Motor neuron (in vitro differentiated cells): ENCODE data around the gene INPP5F. TPM values are rescaled to one million over a fixed set of nuclear protein-coding genes. Genes with fewer than 3 reads are reported as not detected.

Source experiments
- ATAC-seq, 8 experiments: fragments of 200-7000 bp; cut with Tn5 transposase; replicated peaks in 6 of 8; 2 replicates each; pipeline ENCODE4 v1.8.0; 2021; ENCODE audit warnings: mild to moderate bottlenecking in 8 of 8, moderate library complexity in 8 of 8
- H3K27ac ChIP-seq, 2 donors: fragments of 250-450 bp; sonication (Bioruptor Pico); 2 replicates each; pipeline ENCODE4 v1.9.0; 2021; ENCODE audit warnings: antibody characterized with exemption in 2 of 2, mild to moderate bottlenecking in 2 of 2, moderate library complexity in 1 of 2
- H3K4me1 ChIP-seq, 2 donors: fragments of 250-450 bp; sonication (Bioruptor Pico); replicated peaks in 1 of 2; 2 replicates each; pipeline ENCODE4 v1.6.1; 2021; ENCODE audit warnings: antibody characterized with exemption in 2 of 2, mild to moderate bottlenecking in 2 of 2, moderate library complexity in 1 of 2
- H3K4me3 ChIP-seq, 5 donors: fragments of 250-450 bp; sonication (Bioruptor Pico); 2 replicates each; pipeline ENCODE4 v1.9.0; 2021; ENCODE audit warnings: antibody characterized with exemption in 5 of 5, mild to moderate bottlenecking in 5 of 5, moderate library complexity in 4 of 5
- WGBS, 10 experiments: fragments of 450-650 bp; shearing (Covaris generic); methylation state at CpG; one replicate each; pipeline ENCODE4 v1.0.0; 2022; 5-methylcytosine and 5-hydroxymethylcytosine counted together
- in situ Hi-C, 9 experiments: fragments of 400-800 bp; cut with MboI; loops; one replicate each; pipeline ENCODE4 v1.15.0; 2021; ENCODE audit warnings: low sequenced_read_pairs in 9 of 9, low pct_unique_long_range_greater_than_20kb in 2 of 9; ENCODE audit not compliant: unreplicated experiment in 9 of 9
- total RNA-seq, 8 experiments: library from RNA; unstranded; fragments of 300-600 nt; gene quantifications; 2 replicates each; pipeline versions ENCODE4 v1.2.3 to v1.2.4, GENCODE V29; 2022

The INPP5F gene
- total RNA-seq, 8 experiments from 2014 or later, result 5.1 to 119 (median 59.5) TPM

DNA sequence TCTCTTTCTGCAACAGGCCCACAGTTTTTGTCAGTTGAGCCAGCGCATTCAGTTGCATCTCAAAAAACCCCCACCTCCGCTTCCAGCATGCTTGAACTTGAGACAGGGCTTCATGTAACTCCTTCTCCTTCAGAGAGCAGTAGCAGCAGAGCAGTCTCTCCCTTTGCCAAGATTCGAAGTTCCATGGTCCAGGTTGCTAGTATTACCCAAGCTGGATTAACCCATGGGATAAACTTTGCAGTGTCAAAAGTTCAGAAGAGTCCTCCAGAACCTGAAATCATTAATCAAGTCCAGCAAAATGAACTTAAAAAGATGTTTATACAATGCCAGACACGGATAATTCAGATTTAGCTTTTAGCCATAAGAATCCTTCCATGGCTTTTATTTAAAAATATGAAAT lies 101.6 kb downstream of the INPP5F start:
- no peak overlapping the region for H3K4me3 ChIP-seq
- no peaks in the 10 kb centered on the region for H3K4me1 ChIP-seq
- WGBS, 10 experiments, result 83 to 100% (median 90%) methylated on average over 2 to 3 of the region's 4 CpGs; no CpG with 5 or more reads in 3 of the 10 experiments
- in situ Hi-C loops, result no loop called here
- H3K27ac ChIP-seq, result no peak overlapping the region
- ATAC-seq, result peak in 1 of 8 experiments; percentile 30

- Histone ChIP-seq H3K4me3 (no peak overlapping the region), H3K4me1 (no peaks in the 10 kb centered on the region), H3K27ac (no peak overlapping the region)
- peak in 2 of 8 experiments; percentile 21 to 36 for ATAC-seq
- in situ Hi-C loops, result no loop called here
- WGBS, 10 experiments, result 72 to 100% (median 92%) methylated on average over 2 to 7 of the region's 7 CpGs; no CpG with 5 or more reads in 1 of the 10 experiments
Measured at GRCh38 chr10:119829429-119829828, 103.6 kb downstream of the INPP5F start.

DNA sequence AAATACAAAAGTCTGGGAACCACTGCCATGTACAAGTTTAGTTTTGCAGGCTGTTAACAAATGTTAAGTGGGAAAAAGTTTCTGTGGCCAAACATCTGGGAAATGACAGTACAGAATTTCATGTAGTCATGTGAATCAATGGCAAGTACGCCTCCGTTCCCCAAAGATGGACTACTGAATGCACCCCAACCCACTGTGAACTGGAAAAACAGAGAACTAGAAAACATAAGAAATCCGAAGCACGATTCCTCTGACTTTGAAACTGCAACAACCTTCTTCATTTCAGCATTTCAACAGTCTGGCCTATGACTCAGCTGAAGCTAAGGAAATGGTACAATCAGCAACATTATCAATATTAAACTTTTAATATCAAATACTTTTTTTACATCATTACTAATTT lies 105.0 kb downstream of the INPP5F start:
- Histone ChIP-seq H3K27ac (no peak overlapping the region), H3K4me3 (no peak overlapping the region), H3K4me1 (no peaks in the 10 kb centered on the region)
- 70 to 100% (median 100%) methylated on average over 1 to 4 of the region's 4 CpGs; no CpG with 5 or more reads in 1 of the 10 experiments for WGBS, 10 experiments
- in situ Hi-C loops, result no loop called here
- ATAC-seq, result no peak

GRCh38 chr10:119831656-119832055 lies 105.8 kb downstream of the INPP5F start:
- WGBS, 10 experiments, result 79 to 100% (median 92%) methylated on average over 2 to 11 of the region's 11 CpGs
- Histone ChIP-seq H3K4me1 (no peaks in the 10 kb centered on the region), H3K4me3 (no peak overlapping the region), H3K27ac (no peak overlapping the region)
- no peak for ATAC-seq
- in situ Hi-C loops, result no loop called here

DNA sequence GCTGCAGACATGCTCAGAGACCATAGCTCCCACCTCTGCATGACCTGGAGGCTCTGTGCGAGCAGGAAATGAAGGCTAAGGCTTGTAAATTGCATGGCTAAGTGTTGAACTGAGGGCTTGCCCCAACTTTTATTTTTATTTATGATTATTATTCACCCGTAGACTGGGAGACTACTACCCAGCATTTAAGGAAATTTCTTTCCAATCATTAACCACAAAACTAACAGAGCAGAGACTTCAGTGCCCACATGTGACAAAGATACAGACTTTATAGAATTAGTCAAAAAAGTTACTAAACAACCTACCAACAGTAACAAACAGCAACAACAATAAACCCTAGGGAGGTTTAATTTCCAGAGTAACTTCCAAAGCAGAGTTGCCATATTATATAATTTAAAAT lies 107.1 kb downstream of the INPP5F start:
- Histone ChIP-seq H3K4me3 (no peak overlapping the region), H3K4me1 (no peaks in the 10 kb centered on the region), H3K27ac (no peak overlapping the region)
- in situ Hi-C loops, result no loop called here
- WGBS, 10 experiments, result 67 to 100% (median 92%) methylated on average over 1 to 2 of the region's 2 CpGs; no CpG with 5 or more reads in 2 of the 10 experiments
- ATAC-seq, result no peak

DNA sequence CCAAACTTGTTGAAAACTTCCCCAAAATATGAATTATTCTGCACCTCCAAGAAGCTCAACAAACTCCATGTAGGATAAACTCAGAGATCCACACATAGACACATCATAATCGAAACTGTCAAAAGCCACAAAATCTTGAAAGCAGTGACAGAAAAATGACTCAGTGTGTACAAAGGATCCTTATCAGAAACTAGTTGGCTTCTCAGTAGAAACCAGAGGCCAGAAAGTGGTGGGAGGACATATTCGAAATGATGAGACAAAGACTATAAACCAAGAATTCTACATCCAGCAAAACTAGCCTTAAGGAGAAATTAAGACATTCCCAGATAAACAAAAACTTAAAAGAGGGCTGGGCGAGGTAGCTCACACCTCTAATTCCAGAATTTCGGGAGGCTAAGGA lies 108.3 kb downstream of the INPP5F start:
- WGBS, 10 experiments, result 67 to 100% (median 100%) methylated on average over 1 to 4 of the region's 4 CpGs; no CpG with 5 or more reads in 1 of the 10 experiments
- in situ Hi-C loops, result no loop called here

DNA sequence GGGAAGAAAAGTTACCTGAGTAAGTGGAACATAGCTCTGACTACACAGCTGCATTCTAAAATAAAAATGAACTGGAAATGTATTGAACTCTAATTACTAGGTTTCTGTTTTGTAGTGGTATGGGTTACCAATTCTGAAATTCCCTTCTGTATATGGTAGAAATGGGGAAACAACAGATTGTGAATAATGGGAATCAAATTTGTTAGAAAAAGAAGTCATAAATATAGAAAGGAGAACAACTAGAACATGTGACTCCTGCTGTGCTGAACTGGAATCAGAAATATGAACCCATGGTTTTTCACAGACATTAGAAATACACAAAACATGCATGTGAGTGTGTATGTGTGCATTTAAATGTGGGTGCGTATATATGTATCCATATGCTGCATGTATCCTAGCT lies 119.8 kb downstream of the INPP5F start:
- no peak for ATAC-seq
- H3K4me3 ChIP-seq, result no peak overlapping the region
- 80 to 100% (median 92%) methylated on average over 1 of the region's 1 CpG; no CpG with 5 or more reads in 4 of the 10 experiments for WGBS, 10 experiments
- in situ Hi-C loops, result no loop called here
- no peaks in the 10 kb centered on the region for H3K4me1 ChIP-seq
- no peak overlapping the region for H3K27ac ChIP-seq

More for the DNA sequence above, 108.3 kb downstream of the INPP5F start:
- no peak for ATAC-seq
- no peaks in the 10 kb centered on the region for H3K4me1 ChIP-seq
- no peak overlapping the region for H3K27ac ChIP-seq
- H3K4me3 ChIP-seq, result no peak overlapping the region

- ATAC-seq, result peak in 1 of 8 experiments; percentile 25
- WGBS, 10 experiments, result 5 to 100% (median 63%) methylated on average over 2 to 6 of the region's 6 CpGs
- Histone ChIP-seq H3K4me3 (no peak overlapping the region), H3K27ac (no peak overlapping the region), H3K4me1 (no peaks in the 10 kb centered on the region)
- in situ Hi-C loops, result no loop called here
Measured at GRCh38 chr10:119849031-119849789, 123.4 kb downstream of the INPP5F start.

GRCh38 chr10:119849944-119850343 lies 124.1 kb downstream of the INPP5F start:
- Histone ChIP-seq H3K27ac (no peak overlapping the region), H3K4me1 (no peaks in the 10 kb centered on the region), H3K4me3 (no peak overlapping the region)
- ATAC-seq, result no peak
- in situ Hi-C loops, result loop anchor here in 6 of 9 experiments (10.0 to 25.0 kb wide), 4 partner anchors 88 to 663 kb away; partner anchors contain the start of genes PRDX3 (in 2 of the 6) and TIAL1 (in 2 of the 6)
- WGBS, 10 experiments, result 83 to 100% (median 100%) methylated on average over 1 to 3 of the region's 3 CpGs

- WGBS, 10 experiments, result 90 to 100% (median 100%) methylated on average over 1 to 6 of the region's 6 CpGs
- H3K27ac ChIP-seq, result no peak overlapping the region
- in situ Hi-C loops, result loop anchor here in 6 of 9 experiments (10.0 to 25.0 kb wide), 4 partner anchors 90 to 665 kb away; partner anchors contain the start of genes PRDX3 (in 2 of the 6) and TIAL1 (in 2 of the 6)
- no peak for ATAC-seq
- H3K4me3 ChIP-seq, result no peak overlapping the region
- no peaks in the 10 kb centered on the region for H3K4me1 ChIP-seq
Measured at GRCh38 chr10:119852277-119852676, 126.4 kb downstream of the INPP5F start.

- no peak for ATAC-seq
- Histone ChIP-seq H3K4me1 (no peaks in the 10 kb centered on the region), H3K27ac (no peak overlapping the region), H3K4me3 (no peak overlapping the region)
- in situ Hi-C loops, result loop anchor here in 6 of 9 experiments (10.0 to 25.0 kb wide), 4 partner anchors 91 to 666 kb away; partner anchors contain the start of genes PRDX3 (in 2 of the 6) and TIAL1 (in 2 of the 6)
- WGBS, 10 experiments, result 94 to 100% (median 98%) methylated on average over 1 to 6 of the region's 6 CpGs
Measured at GRCh38 chr10:119852822-119853221, 127.0 kb downstream of the INPP5F start.

GRCh38 chr10:119853574-119853973 lies 127.7 kb downstream of the INPP5F start:
- 88 to 100% (median 100%) methylated on average over 1 of the region's 1 CpG; no CpG with 5 or more reads in 2 of the 10 experiments for WGBS, 10 experiments
- Histone ChIP-seq H3K4me3 (no peak overlapping the region), H3K27ac (no peak overlapping the region), H3K4me1 (no peaks in the 10 kb centered on the region)
- no peak for ATAC-seq
- in situ Hi-C loops, result loop anchor here in 6 of 9 experiments (10.0 to 25.0 kb wide), 4 partner anchors 91 to 666 kb away; partner anchors contain the start of genes PRDX3 (in 2 of the 6) and TIAL1 (in 2 of the 6)

- H3K4me1 ChIP-seq, result peaks cover 0 to 2% of the 10 kb centered on the region in 2 donors
Measured at GRCh38 chr10:119858063-119858462, 132.2 kb downstream of the INPP5F start.

More at GRCh38 chr10:119858063-119858462, 132.2 kb downstream of the INPP5F start:
- Histone ChIP-seq H3K27ac (no peak overlapping the region), H3K4me3 (no peak overlapping the region)
- in situ Hi-C loops, result loop anchor here in 6 of 9 experiments (10.0 to 25.0 kb wide), 4 partner anchors 96 to 671 kb away; partner anchors contain the start of genes PRDX3 (in 2 of the 6) and TIAL1 (in 2 of the 6)
- 20 to 100% (median 86%) methylated on average over 1 of the region's 1 CpG; no CpG with 5 or more reads in 4 of the 10 experiments for WGBS, 10 experiments
- no peak for ATAC-seq
